Hematopoietic multipotent progenitor cell treated with erythropoietin and hydrocortisone succinate and interleukin-3 and kit ligand, for 8 days (in vitro differentiated cells): ENCODE data around the gene RDH11.
"Not testable (repeated sequence)": the region's sequence is repeated elsewhere in the genome, so short reads cannot be mapped to it uniquely, and the experiment has no call there.

Experiments
- DNase-seq: peaks from one replicate; pipeline ENCODE4 v3.0.0-alpha.2; 2015

Gene RDH11, protein sequence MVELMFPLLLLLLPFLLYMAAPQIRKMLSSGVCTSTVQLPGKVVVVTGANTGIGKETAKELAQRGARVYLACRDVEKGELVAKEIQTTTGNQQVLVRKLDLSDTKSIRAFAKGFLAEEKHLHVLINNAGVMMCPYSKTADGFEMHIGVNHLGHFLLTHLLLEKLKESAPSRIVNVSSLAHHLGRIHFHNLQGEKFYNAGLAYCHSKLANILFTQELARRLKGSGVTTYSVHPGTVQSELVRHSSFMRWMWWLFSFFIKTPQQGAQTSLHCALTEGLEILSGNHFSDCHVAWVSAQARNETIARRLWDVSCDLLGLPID

DNA sequence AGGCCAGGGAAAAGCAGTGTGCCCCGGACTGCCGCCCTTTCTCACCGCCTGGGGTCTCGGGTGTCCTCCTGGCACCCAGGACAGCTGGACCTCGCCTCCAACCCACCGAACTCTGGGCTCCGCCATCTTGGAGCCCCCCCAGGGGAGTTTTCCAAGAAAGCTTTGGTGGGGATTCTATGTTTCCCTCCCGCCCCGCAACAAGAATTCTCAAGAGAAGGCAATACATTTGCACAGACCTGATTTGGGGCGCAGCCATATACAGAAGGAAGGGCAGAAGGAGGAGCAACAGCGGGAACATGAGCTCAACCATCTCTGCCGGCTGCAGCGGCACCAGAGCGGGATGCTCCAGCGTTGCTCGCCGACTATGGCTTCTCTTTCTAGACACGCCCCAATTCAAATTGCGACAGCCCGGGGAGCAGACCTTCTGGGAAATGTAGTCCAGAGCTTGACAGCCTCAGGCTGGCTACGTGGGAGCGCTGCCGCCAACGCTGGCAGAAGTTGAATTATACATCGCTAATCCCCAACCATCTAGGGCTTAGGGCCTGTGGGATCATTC lies at the start of gene RDH11:
RDH11 (minus strand) TSS at position 371 of the 556 bp plus-strand sequence; CDS start at position 310, 61 bp downstream.
- peak; percentile 93 for DNase-seq

GRCh38 chr14:67744046-67744445 lies 48.5 kb upstream of the RDH11 start:
- DNase-seq: no peak

DNA sequence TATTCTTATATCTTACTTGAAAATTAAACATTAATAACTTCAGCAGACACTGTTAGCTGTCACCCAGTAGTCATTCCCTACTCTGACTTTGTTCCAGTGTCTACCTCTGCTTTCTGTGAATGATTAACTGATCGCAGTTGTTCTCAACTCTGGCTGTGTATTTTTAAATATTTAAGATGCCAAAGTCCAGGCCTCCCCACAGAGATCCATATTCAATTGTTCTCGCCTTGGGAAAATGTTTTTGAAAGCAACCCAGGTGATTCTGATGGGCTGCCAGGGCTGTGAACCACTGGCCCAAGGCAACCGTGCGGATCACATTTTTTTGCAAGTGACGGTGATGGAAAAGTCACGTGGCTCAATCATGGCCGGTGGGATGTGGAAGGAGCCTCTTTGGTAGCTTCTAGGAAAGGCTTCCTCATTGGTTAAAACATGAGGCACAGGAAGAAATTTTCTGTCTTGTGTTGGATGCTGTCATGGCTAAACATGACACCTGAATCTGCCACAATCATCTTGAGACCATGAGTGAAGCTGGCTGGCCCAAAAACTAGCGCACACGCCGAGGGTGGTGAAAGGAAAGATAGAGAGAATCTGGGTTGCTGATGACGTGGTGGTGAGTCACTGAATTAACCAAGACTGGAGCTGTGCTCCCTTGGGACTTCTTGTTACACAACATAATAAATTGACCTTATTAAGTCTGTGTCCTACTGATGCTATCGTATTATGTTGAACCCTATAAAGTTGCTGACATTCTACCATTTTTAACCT lies 43.4 kb upstream of the RDH11 start:
- no peak for DNase-seq

- peak; percentile 11 for DNase-seq
These were observed 41.2 kb upstream of the RDH11 start for GRCh38 chr14:67736771-67737170.

- no peak for DNase-seq
These were observed 40.0 kb upstream of the RDH11 start for GRCh38 chr14:67735336-67736147.

DNA sequence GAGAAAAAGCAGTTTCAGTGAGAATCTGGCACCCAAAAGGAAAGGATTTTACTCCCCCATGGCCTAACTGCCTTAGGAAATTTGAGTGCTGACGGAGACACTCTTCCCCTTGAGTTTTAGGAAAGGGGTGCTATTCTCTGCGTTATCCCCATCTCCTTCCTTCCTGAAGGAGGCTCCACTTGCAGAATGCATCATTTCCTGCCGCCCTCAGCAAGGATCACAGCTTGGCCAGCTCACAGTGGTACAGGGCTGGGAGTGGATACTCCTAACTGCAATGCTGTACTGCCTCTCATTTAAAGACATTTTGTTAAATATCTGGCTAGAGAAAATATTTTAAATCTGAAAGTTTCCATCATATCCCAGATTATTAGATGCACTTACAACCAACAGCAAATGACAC lies 39.1 kb upstream of the RDH11 start:
- no peak for DNase-seq

DNA sequence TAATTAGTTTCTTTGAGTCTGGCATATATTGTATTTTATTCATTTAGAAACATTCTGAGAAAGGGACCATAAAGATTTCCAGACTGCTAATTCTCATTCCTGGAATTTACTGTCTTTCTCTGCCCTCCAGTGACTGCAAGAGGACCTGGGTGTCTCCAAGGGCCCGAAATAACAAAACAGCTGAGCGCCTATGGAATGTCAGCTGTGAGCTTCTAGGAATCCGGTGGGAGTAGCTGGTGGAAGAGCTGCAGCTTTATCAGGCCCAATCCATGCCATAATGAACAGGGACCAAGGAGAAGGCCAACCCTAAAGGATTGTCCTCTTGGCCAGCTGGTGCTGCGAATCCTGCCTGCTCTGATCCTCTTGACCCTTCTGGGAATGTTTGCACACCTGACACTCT lies 38.1 kb upstream of the RDH11 start:
- DNase-seq: no peak

DNA sequence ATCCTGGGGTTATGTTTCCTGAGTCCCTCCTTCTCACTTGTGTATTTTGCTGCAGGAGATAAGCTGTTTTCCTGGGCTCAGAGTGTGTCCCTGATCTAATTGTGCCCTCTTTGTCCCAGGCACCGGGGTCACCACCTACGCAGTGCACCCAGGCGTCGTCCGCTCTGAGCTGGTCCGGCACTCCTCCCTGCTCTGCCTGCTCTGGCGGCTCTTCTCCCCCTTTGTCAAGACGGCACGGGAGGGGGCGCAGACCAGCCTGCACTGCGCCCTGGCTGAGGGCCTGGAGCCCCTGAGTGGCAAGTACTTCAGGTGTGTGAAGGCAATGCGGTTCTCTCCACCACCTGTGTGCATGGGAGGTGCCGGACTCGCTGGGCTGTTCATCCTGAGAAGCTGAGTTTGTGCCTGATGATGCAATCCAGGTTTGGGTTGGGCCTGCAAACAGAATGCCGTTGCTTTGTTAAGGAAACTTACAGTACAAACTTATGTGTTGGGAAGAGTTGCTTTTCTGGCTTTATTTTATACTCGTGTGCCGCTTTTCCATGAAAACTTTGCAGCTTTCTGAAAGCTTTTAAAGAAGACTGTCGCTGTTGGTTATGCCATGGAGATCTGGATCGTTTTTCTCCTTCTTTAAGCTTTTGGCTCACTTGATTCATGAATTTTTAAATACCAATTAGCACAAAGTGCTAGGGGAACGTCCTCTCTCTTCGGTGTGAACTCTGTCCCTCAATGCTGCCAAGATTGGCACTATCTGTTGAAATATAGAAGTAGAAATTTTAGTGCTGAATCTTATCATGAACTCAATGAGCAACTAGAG lies 33.7 kb upstream of the RDH11 start:
- no peak for DNase-seq

DNA sequence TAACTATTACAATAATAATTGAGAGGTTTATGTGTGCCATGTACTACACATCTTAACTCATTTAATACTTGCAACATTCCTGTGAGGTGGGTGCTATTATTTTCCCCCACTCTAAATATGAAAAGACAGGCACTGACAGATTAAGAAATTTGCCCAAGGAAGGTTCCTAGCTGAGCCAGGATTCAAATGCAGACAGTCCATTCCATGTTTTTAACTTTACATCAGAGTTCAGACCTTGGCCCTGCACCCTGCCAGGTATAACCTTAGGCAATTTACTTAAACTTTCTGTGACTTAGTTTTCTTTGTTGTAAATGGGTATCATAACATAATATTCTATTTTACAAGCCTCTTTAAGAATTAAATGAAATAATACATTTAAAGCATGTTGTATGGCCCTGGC lies 32.7 kb upstream of the RDH11 start:
- DNase-seq: no peak

- no peak for DNase-seq
These were observed 31.8 kb upstream of the RDH11 start for GRCh38 chr14:67727361-67727760.

GRCh38 chr14:67725171-67725570 lies 29.6 kb upstream of the RDH11 start:
- no peak for DNase-seq

GRCh38 chr14:67722293-67722692 lies 26.7 kb upstream of the RDH11 start:
- DNase-seq: no peak

DNA sequence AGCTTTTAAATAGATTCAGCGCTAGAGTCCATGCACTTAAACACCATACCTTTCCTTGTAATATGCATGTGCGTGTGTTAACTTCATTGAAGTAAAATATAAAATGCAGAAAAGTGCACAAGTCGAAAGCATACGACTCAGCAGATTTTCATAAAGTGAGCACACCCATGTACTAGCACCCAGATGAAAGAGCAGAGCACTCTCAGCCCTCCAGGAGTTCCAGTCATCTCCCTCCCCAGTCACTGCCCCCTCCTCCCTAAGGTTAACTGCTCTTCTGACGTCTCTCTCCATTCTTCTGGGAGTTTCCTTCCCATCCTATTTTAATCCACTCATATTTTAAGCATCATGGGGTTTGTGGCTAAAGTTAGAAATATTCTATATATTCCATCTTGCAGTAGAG lies 26.3 kb upstream of the RDH11 start:
- no peak for DNase-seq

- DNase-seq: no peak
These were observed 24.3 kb upstream of the RDH11 start for GRCh38 chr14:67719866-67720265.

DNA sequence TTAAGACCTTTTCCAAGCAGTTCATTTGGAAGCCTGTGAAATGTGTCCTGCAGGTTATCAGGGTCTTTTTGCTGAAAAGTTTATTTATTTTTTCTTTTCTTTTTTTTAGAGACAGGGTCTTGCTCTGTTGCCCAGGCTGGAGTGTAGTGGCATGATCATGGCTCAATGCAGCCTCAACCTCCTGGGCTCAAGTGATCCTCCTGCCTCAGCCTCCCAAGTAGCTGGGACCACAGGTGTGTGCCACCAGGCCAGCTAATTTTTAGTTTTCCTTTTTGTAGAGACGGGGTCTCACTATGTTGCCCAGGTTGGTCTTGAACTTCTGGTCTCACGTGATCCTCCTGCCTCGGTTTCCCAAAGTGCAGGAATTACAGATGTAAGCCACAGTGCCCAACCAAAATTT lies 23.8 kb upstream of the RDH11 start:
- not testable (repeated sequence) for DNase-seq

- DNase-seq: no peak
These were observed 22.7 kb upstream of the RDH11 start for GRCh38 chr14:67718265-67718664.

DNA sequence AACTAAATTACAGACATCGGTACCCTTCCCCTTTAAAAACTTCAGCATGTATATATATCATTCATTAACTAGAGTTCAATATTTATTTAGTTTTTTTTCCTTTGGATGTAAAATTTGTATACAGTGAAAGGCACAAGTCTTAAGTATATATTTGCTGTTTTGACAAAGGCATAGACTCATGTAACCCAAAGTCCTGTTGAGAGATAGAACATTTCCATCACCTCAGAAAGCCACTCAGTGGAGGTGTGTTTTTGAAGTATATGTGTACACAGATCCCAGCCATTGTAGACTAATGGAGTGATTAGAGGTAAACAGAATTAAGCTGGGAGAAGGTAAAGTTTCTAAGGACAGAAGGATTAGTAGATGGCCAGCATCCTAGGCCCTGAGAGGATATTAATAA lies 21.5 kb upstream of the RDH11 start:
- no peak for DNase-seq

GRCh38 chr14:67710209-67710608 lies 14.6 kb upstream of the RDH11 start:
- DNase-seq: no peak

GRCh38 chr14:67709796-67710195 lies 14.2 kb upstream of the RDH11 start:
- not testable (repeated sequence) for DNase-seq

DNA sequence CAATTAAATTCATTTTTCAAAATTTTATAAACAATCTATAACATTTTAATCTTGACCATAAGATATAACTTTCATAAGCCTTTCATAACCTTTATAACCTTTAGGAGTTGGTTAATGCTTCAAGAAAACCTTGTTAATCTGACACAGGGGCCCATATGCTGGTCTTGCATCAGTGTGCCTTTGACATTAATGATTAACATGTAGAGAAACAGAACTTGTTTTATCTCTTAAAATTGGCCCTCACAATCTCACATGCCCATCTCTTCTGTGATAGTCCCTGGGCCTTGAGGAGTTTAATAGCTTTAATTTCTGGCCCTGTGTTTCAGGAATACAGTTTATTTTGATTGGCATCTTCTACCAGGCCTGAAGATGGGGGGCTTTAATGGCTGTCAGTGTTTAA lies 13.8 kb upstream of the RDH11 start:
- DNase-seq: not testable (repeated sequence)

DNA sequence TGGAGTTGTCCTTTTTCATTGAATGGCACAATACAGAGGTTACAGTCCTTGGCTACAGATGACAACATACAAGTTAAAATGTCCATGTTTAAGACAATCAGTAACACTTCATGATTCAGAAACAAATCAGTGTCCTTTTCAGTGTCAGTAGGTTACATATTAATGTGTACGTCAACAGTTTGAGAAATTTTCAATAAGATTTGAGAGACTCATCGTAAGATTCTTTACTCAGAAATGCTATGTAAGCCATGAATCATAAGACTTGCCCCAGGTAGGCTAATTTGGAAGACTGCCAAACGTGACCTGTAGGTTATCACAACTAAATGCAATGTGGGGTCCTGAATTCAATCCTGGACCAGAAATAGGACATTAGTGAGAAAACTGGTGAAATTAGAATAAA lies 9.6 kb upstream of the RDH11 start:
- no peak for DNase-seq

DNA sequence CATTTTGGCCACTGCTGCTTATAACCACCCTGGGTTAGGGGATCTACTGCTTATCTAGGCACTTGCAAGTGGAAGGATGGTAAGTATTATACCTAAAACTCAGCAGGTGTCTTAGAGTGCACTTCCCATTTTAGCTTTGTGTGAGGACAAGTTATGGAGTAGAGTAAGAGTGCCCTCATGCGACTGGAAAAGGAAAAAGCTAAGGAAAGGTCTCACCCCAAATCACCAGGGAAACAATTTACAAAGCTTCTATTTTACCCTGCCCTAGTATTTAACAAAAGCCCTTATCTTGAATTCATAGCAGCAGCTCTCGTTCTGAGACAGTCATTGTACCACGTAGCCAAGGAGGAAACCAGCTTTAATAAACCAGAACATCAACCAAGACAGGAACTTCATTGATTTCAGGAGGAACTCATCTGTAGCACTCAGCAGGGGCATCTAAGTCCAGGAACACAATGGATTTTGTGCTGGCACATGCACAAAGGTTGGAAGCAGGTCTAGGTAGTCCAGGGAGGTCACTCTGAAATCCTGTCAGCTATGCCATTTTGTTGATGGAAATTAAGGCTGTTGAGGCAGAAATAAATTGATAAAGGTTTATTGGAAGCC lies 9.0 kb upstream of the RDH11 start:
- peak; percentile 78 for DNase-seq
